ENCODE data around the gene C21orf58.

GRCh38 chr21:46323710-46324389 is at the start of gene C21orf58, which contains the start of gene PCNT:
- TF ChIP-seq EZH2 (IDR thresholded peaks at IDR 0.05; ENCODE audit: borderline replicate concordance, low read depth, low read length, severe bottlenecking), result no peak
- no peak for TF ChIP-seq CTCF (IDR thresholded peaks at IDR 0.05; ENCODE audit: borderline replicate concordance, extremely low read depth, low read length, poor library complexity, severe bottlenecking)
